ENCODE results near the gene MIDN. TPM values are rescaled to one million over a fixed set of nuclear protein-coding genes. Genes with fewer than 3 reads are reported as not detected.
A peak's percentile ranks its signal among the peaks of the same experiment; 100 is the strongest.

MIDN gene
- total and polyA plus RNA-seq, 10 of the 15 experiments (the other 5 are each of a cell fraction or from before 2014, with no cell fraction given), result 0.38 to 51.5 (median 7.2) TPM

- FAIRE-seq, result no peak
- CTCF ChIA-PET, result no interaction called here
- no peak overlapping the region for H2AFZ ChIP-seq (ENCODE audit: control insufficient read depth, low read depth, low read length)
Measured at GRCh38 chr19:1237027-1237659, 11.2 kb upstream of the MIDN start.

More at GRCh38 chr19:1237027-1237659, 11.2 kb upstream of the MIDN start:
- H3K4me1 ChIP-seq (ENCODE audit: control insufficient read depth, insufficient read depth, low read length), result peaks cover 8% of the 10 kb centered on the region; the same call in 1 of the 2 replicates
- ATAC-seq (no peak), DNase-seq (ENCODE audit: low read depth, low spot score) (no peak)
- in situ Hi-C loops (cut with MboI) (no loop called here), intact Hi-C loops (cut with micrococcal nuclease; ENCODE audit: unreplicated experiment) (no loop called here)
- peak overlapping the region; percentile 15; the same call in 1 of the 2 replicates for H3K4me2 ChIP-seq (ENCODE audit: control insufficient read depth, insufficient read depth)
- 3% methylated on average over 29 of the region's 60 CpGs for WGBS (ENCODE audit: insufficient coverage, insufficient replicate concordance, low lambda C conversion rate, missing lambda C conversion rate)
- peaks cover 0 to 10% of the 10 kb centered on the region in 2 experiments; a peak in 3 of 4 replicates for H3K27me3 ChIP-seq (replicated peaks in 1 of 2; ENCODE audit: control insufficient read depth in 2 of 2, insufficient read depth in 2 of 2, low read length in 1 of 2)
- ChIA-PET SMC1A (ENCODE audit: uncharacterized antibody, unreplicated experiment) (no interaction called here), POLR2A (interaction anchor here (0.6 kb wide), 1 partner anchor 150 kb away, joined by 3 read pairs; no protein-coding TSS in a partner anchor), RAD21 (ENCODE audit: unreplicated experiment) (interaction anchor here (0.6 kb wide), 1 partner anchor 124 kb away, joined by 3 read pairs; no protein-coding TSS in a partner anchor)
- H3K9ac ChIP-seq (ENCODE audit: control insufficient read depth, insufficient read depth, low read length), result no peak overlapping the region; the same call in 1 of the 2 replicates
- no TSS peak for BruUV-seq (replicated peaks)
- H3K27ac ChIP-seq (ENCODE audit: control insufficient read depth, insufficient read depth), result no peak overlapping the region
- no peaks in the 10 kb centered on the region for H3K36me3 ChIP-seq (ENCODE audit: control insufficient read depth in 2 of 2, insufficient read depth in 2 of 2, low read length in 1 of 2)
- H4K20me1 ChIP-seq (ENCODE audit: control insufficient read depth, insufficient read depth), result no peaks in the 10 kb centered on the region
- H3K4me3 ChIP-seq, result peak overlapping the region; percentile 36; the same call in 1 of the 2 replicates
- peaks cover 5% of the 10 kb centered on the region for H3K79me2 ChIP-seq (ENCODE audit: control insufficient read depth, insufficient read depth, low read length)
- H3K9me3 ChIP-seq (replicated peaks; ENCODE audit: control insufficient read depth, insufficient read depth, low read length), result no peaks in the 10 kb centered on the region; the same call in 2 of the 3 replicates
- TF ChIP-seq ZNF687 (IDR thresholded peaks at IDR 0.05), result no peak
- TF ChIP-seq SUZ12 (IDR thresholded peaks at IDR 0.05; ENCODE audit: unreplicated experiment), result peak; percentile 92

All from GM12878 (cell line).